ENCODE results near the gene CBX4.

DNA sequence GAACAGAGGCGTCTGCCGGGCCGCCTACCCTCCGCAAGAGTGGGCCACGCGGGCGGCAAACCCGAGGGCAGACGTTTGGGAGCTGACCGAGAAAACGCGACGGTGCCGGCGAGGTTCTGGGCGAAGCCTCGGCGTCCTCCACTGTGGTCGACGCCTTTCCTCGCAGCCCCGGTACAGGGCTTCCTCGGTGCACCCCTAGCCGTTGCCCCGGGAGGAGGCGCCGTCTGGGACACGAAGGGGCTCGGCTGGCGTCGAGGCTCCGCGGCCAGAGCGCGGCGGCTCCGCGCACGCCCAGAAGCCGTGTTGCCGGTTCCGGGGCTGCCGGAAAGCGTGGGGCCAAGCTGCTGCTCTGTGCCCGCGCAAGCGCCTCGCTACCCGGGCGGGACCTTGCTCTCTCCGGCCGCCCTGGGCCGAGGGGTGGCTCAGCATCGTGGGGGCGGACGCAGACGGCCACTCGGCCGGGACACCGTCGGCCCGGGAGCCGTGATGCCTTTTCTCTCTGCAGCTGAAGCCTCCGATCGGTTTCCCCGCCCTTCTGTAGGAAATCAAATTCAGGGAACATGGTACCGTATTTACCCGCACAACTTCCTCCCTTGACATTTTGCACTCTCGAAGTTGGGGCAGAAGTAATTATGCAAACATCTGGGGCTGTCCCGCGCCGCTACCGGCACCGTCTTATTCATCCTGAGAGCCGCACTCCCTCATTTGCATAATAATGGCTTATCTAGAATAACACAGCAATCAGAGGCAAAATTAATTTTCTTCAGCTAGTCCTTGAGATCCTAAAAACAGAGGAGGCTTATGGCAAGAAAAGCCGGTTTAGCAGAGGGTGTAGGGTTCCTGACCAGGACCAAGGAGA, 35.0 kb downstream of the CBX4 start:
- TF ChIP-seq ZNF274 (IDR thresholded peaks at IDR 0.05; ENCODE audit: low read depth, low read length) (no peak), YY1 (IDR thresholded peaks at IDR 0.05; ENCODE audit: insufficient read depth, insufficient read length) (no peak)
